NCI-H1092 (cell line): ENCODE results near the gene ATAD3A.
"Not testable (repeated sequence)": the region's sequence is repeated elsewhere in the genome, so short reads cannot be mapped to it uniquely, and the experiment has no call there.

ENCODE experiments used
- DNase-seq: peaks from one replicate; lab custom pipeline; 2025; lab: John Stamatoyannopoulos, UW

The ATAD3A gene

DNA sequence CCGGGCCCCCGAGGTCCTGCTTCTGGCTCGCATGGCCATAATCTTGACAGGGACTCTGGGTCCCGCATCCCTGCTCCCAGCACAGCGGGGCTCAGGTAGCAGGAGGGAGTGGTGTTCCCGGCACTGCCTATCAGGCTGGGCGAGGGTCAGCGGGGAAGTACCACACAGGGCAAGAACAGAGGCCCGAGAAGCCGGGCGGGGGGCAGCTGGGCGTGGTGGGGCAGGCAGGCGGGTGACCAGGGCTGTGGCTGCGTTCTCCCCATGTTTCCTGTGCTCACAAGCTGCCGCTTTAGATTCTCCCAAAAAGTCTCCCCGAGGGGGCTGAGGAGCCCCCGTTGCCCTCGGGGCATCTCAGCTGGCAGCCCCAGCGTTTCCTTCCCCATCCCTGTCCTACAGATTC lies 22.1 kb upstream of the ATAD3A start:
- DNase-seq = no peak

DNA sequence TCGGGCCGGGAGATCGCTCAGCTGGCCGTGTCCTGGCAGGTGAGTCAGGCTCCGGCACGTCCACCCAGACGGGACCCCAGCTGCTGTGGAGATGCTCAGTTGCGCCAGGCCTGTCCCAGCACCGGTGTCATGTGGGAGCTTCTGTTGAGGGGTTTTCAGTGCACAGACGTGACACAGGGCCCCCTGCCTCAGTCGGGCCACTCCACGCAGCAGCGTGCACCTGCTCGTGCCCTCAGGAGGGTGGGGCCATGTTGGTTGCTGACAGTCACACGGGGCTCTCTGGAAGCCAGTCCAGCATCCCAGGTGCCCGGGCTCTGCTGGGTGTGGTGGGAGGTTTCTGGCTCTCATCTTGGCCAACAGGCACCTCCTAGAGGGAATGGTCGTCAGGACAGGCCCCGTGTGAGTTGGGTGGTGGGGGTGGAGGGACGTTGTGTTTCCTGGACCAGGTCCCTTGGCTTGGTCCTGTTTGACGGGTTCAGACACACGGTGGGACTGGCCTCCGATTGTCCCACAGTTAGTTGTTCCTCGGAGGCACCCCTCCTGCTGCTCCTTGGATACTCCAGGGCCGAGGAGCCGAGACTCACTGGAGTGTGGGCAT lies 21.2 kb upstream of the ATAD3A start:
- DNase-seq = no peak

DNA sequence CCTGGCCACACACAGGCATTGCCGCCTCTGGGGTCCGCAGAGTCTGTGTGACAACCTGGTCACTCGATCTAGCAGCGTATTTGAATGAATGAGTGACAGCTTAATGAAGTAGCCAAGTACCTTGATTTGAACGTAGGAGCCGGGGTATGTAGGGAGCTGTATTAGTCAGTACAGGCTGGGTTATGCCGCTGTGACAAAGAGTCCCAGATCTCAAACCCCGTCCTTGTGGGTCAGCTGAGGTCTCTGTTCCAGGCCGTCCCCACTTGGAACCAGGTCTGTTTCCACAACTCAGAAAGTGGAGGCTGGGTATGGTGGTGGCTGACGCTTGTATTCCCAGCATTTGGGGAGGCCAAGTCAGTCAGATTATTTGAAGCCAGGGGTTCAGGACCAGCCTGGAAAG lies 20.4 kb upstream of the ATAD3A start:
- DNase-seq = no peak

DNA sequence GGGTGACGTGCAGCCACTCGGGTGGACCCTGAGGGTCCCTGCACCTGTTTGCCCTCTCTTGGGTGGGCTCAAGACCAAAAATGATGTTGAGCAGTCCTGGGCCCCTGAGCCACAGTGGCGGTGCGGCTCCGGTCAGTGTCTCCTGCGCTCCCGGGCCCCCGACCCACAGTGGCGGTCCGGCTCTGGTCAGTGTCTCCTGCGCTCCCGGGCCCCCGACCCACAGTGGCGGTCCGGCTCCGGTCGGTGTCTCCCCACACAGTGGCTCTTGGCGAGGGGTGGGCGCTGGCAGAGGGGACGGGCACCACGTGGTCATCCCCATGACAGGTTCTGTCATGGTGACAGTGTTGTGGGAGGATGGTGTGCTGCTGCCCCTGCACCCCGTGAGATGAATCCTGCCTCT lies 17.7 kb upstream of the ATAD3A start:
- not testable (repeated sequence) for DNase-seq

DNA sequence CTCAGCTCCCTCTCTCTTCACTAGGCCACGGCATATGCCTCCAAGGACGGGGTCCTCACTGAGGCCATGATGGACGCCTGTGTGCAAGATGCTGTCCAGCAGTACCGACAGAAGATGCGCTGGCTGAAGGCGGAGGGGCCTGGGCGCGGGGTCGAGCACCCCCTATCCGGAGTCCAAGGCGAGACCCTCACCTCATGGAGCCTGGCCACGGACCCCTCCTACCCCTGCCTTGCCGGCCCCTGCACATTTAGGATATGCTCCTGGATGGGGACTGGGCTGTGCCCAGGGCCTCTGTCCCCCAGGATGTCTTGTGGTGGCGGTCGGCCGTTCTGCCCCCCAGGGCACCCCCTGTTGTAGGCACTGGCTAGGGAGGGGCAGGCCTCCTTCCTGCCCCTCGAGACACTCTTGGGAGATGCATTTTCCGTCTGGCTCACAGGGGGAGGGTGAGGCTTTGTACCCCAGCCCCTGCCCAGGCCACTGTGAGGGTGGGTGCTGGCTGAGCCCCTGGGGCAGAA lies 16.4 kb upstream of the ATAD3A start:
- DNase-seq = not testable (repeated sequence)

DNA sequence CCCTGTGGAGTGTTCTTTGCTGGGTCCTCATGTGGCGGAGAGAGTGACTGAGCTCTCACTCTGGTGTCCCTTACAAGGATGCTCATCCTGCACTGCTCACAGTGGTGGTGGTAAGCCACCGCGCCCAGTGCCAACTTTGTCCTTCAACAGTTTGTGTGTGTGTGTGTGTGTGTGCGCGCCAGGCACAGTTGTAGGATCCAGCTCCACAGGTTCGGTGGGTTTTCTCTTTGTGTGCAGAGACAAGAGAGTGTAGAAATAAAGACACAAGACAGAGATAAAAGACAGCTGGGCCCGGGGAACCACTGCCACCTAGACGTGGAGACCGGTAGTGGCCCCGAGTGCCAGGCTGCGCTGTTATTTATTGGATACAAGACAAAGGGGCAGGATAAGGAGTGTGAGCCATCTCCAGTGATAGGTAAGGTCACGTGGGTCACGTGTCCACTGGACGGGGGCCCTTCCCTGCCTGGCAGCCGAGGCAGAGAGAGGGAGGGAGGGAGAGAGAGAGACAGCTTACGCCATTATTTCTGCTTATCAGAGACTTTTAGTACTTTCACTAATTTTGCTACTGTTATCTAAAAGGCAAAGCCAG lies 7.1 kb upstream of the ATAD3A start:
- peak; percentile 37 for DNase-seq

DNA sequence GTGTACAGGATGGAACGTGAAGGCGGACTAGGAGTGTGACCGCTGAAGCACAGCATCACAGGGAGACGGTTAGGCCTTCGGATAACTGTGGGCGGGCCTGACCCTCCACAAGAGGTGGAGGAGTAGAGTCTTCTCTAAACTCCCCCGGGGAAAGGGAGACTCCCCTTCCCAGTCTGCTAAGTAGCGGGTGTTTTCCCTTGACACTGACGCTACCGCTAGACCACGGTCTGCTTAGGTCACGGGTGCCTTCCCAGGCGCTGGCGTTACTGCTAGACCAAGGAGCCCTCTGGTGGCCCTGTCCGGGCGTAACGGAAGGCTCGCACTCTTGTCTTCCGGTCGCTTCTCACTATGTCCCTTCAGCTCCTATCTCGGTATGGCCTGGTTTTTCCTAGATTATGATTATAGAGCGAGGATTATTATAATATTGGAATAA lies 6.6 kb upstream of the ATAD3A start:
- not testable (repeated sequence) for DNase-seq

DNA sequence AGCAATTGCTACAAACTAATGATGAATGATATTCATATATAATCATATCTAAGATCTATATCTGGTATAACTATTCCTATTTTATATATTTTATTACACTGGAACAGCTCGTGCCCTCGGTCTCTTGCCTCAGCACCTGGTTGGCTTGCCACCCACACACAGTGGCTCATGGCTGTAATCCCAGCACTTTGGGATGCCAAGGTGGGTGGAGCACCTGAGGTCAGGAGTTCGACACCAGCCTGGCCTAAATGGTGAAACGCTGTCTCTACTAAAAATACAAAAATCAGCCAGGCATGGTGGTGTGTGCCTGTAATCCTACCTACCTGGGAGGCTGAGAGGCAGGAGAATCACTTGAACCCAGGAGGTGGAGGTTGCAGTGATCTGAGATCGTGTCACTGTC lies 6.2 kb upstream of the ATAD3A start:
- DNase-seq = not testable (repeated sequence)

DNA sequence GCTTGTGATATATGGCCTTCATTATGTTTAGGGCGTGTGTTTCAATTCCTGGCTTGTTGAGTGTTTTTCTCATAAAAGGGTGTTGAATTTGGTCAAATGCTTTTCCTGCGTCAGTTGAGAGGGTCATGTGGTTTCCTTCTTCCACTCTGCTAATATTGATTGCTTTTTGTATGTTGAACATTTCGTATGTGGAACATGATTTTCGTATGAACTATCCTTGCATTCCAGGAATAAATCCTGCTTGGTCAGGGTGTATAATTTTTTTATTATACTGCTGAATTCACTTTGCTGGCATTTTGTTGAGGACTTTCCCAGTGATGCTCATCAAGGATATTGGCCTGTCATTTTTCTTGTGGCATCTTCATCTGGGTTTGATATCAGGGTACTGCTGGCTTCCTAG lies 4.7 kb upstream of the ATAD3A start:
- no peak for DNase-seq

DNA sequence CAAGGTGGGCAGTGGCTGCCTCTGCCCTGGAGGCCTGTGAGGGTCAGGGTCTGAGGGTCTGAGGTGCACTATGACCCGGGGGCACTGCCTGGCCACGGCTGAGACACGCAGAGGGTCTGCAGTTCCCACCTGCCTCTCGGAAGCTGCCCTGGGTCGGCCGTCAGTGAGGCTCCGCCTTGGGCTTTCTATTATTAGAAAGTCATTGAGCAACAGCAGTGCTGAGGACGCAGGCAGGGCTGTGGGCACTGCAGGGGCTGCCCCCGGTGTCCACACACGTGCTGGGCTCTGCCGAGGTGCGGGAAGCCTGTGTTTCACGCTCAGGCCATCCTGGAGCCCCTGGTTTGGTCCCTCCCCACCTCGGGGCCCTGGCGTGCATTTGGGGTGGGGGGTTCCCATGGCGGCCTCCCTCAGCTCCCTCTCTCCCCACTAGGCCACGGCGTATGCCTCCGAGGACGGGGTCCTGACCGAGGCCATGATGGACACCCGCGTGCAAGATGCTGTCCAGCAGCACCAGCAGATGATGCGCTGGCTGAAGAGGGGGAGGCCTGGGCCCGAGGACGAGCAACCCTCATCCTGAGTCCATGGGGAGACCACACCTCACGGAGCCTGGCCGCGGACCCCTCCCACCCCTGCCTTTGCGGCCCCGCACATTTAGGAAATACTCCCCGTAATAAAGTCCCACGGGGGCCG lies 3.0 kb upstream of the ATAD3A start:
- DNase-seq = not testable (repeated sequence)

DNA sequence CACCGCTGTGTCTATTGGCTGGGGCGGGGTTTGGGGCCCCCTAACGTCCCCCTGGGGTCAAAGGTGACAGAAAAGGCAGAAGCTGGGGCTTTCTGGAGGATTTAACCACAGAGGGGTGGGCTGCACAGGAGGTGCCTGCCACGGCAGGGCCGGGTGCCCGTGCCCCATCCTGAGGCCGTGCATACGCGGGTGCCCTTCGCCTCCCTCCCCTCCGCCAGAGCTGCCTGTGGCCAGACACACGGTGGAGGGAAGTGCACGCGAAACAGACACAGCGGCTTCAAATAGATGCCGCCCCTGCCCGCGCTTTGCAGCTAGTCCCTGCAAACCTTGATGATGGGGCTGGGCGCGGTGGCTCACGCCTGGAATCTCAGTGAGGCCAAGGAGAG lies 2.5 kb upstream of the ATAD3A start:
- DNase-seq = not testable (repeated sequence)

DNA sequence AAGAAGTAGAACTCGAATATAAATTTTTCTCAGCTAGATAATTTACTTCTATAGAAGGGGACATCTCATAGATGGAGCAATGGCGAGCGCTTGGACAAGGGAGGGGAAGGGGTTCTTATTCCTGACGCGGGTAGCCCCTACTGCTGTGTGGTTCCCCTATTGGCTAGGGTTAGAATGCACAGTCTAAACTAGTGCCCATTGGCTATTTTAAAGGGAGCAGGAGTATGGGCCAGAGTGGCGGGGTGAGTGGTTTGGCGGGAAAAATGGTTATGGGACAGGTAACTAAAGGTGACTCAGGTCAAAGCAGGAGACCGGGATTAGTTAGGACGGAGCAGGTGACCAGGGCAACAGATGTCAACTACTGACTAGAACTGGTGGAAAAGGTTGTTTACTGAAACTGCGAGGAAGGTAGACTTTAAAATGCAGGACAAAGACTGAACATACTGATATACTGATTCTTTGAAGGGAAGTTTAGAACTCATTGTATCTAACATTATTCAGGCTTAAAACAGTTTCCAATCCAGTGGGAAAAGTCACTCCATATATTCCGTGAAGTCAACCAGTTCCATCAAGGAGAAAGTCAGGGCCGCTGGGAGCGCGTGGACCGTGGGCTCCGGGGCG lies 940 bp upstream of the ATAD3A start:
- no peak for DNase-seq

DNA sequence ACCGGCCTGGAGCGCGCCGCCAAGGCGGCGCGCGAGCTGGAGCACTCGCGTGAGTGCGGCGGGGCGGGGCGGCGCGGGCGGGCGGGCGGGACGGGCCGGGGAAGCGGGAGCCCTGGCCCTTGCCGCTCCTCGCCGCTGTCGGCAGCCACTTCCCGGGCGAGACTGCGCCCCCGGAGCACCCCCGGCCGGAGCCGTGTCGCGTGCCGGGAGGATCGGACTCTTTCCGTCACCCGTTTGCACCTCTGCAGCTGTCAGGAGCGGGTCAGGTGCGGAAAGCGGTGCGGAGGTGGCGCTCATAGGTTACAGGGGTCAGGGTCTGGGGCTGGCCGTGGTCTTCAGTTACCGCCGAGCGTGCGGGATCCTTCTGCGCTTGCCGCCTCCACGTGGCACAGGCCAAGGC lies 463 bp downstream of the ATAD3A start:
- not testable (repeated sequence) for DNase-seq

DNA sequence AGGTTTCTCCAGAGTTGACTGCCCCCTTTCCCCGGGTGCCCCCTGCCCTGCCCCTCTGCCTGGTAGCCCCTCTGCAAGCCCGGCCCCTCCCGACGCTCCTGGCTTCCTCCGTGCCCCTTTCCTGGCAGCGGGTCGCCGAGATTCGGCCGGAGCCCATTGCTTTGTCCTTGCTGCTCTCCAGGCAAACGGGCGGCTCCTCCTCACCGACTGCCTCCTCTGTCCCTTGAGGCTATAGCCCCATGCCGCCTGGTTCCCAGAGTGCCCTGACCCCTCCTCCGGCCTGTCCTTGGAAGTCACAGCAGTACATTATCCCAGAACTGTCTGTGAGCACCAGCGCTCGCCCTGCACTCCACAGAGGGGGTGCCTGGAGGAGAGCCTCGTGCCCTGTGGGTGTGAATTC lies 1.7 kb downstream of the ATAD3A start:
- DNase-seq = not testable (repeated sequence)

DNA sequence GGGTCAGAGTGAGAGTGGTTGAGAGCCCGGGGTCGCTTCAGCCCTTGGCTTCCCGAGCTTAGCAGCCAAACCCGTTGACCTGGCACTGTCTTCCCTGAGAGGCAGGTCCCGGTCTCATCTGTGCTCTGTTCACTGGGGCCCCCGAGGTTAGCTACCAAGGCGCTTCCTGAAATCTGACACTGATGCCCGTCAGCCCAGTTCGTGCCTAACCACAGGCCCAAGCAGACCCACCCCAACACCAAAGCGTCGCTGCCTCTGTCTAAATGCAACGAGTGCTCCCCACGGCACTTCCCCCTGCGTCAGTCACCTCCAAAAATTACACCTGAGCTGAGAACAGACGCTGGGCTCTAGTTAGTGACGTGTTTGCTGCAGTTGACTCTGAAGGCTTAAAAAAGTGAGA lies 2.4 kb downstream of the ATAD3A start:
- DNase-seq = not testable (repeated sequence)

DNA sequence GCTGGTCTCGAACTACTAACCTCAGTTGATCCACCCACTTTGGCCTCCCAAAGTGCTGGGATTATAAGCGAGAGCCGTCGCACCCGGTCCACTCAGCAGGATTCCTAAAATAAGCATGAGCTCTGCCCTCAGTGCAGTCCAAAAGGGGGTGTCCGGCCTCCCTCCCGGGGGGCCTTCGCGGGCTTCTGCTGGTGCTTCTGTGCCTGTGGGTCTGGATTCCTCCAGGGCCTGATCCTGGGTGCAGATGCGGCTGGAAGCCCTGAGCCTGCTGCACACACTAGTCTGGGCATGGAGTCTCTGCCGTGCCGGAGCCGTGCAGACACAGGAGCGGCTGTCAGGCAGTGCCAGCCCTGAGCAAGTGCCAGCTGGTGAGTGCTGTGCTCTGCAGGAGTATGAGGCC lies 5.0 kb downstream of the ATAD3A start:
- DNase-seq = not testable (repeated sequence)

DNA sequence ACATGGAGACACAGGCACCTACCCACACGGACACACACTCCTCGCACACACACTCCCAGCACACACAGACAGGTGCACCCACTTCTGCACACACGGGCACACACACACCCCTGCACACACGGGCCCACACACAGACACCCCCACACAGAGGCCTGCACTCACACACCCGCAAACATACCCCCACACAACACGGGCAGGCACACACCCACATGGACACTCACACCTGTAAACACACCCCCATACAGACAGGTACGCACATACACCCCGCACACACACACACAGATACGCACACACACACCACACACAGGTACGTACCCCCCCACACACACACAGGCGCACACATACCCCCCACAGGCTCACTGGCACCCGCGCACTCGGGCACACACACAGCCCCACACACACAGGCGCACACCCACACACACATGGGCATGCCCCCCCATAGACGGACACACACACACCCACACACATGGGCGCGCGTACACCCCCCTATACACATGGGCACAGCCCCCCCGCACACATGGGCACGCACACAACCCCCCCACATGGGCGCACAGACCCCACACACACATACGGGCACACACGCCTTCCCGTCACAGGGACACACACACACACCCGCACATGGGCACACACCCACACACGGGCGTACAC lies 6.1 kb downstream of the ATAD3A start:
- DNase-seq = no peak

DNA sequence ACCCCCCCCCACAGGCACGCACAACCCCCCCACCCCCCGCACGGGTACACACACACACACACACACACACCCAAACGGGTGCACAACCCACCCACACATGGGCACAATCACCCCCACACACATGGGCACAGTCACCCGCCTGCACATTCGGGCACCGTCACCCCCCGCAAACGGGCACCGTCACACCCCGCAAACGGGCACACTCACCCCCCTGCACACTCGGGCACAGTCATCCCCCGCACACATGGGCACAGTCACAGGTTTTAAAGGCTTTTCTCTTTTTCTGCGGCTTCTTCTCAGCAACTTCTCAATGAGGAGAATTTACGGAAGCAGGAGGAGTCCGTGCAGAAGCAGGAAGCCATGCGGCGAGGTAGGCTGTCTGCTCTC lies 6.7 kb downstream of the ATAD3A start:
- not testable (repeated sequence) for DNase-seq

DNA sequence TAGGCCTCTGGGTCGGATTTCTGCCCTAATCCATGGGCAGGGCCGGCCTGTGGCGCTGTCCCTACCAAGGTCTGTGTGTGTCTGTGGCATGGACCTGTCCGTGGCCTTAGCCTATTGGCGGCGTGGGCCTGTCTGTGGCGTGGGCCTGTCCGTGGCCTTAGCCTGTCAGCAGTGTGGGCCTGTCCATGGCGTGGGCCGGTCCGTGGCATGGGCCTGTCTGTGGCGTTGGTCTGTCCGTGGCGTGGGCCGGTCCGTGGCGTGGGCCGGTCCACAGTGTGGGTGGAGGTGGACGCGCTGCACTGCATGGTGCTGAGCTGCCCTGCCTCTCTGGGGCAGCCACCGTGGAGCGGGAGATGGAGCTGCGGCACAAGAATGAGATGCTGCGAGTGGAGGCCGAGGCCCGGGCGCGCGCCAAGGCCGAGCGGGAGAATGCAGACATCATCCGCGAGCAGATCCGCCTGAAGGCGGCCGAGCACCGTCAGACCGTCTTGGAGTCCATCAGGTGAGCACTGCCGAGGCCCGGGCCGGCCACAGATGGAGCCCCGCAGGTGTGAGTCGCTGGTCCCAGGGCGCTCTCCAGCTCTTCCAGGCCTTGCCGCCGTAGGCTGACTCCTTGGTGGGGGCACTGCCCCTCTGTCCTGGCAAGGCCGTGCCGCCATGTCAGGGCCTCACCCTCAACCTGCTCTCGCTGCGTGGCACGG lies 8.0 kb downstream of the ATAD3A start:
- not testable (repeated sequence) for DNase-seq

DNA sequence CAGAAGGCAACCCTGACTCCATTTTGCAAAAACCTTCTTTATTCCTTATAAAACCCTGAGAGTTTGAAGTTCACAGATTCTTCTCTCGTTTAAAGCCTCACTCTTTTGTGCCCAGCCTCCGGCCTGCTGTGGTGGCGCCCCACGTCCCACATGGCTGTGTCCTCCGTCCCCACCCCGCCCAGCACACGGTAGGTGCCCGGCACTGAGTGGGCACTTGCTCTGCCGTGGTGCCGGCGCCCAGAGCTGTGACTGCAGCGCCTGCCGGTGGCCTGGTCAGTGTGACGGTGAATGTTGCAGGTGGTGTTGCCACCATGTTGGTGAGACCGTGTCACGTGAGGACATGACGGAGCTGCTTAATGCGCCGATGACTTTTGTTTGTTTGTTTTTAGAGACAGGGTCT lies 9.4 kb downstream of the ATAD3A start:
- DNase-seq = no peak

DNA sequence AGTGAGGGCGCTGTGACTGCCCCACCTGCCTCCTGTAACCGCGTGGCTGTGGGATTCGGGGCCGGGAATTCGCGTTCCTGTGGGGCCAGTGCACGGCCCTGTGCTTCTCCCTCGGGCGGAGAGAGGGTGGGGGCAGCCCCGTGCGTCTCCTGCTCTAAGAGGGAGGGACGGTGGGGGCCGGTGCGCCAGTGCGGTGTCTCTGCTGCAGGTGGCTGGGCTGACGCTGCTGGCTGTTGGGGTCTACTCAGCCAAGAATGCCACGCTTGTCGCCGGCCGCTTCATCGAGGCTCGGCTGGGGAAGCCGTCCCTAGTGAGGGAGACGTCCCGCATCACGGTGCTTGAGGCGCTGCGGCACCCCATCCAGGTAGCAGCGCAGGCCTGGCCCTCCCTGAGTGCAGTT lies 10.6 kb downstream of the ATAD3A start:
- not testable (repeated sequence) for DNase-seq

DNA sequence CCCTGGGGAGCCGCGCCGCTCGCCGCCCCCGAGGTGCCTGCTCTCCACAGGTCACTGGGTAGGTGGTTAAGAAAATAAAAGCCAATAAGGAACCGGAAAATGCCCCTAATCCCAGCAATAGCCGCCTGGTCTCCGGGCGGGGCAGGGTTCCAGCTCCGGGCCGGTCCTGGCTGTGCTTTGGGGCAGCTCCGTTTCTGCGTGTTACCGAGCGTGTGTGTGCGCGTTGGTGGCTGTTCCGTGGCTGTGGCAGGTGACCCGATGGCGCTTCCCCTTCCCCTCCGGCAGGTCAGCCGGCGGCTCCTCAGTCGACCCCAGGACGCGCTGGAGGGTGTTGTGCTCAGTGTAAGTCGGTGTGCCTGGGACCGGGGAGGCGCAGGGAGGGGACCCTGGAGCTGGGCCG lies 11.3 kb downstream of the ATAD3A start:
- not testable (repeated sequence) for DNase-seq
